Measurements from ENCODE around the gene ARHGEF39.
"Not testable (repeated sequence)": the region's sequence is repeated elsewhere in the genome, so short reads cannot be mapped to it uniquely, and the experiment has no call there.

Gene ARHGEF39

DNA sequence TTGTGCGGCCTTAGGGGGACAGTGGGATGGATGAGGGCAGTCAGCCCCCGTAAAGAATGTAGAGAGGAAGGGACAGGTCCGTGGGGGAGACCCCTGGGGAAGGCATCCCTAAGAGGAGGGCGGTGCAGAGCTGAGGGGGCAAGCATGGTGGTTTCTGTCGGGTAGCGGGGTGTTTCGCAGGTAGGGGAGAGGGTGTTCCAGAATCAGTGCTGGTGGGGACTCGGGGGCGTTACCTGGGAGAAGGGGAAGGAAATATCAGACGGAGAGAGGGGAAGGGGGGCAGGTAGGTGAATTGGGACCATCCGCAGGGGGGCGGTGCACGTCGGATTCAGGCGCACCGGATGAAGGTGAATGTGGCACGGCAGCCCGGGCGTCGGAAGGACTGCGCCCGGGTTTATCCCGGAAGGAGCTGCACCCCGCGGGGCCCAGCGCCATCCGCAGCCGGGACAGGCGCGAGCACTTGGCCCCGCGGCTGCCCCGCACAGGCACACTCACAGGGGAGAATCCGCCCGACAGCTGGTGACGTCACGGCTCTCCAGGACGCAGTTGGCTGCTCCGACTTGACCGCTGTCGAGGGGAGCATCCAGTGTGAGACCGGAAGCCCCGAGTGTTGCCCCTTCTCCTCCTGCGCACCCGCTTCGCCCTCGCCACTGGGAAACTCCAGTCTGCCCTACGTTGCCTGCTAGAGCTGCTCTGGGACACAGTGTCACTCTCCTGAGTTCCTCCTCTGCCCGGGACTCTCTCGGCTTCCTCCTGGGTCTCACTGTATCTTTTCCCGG is 48.1 kb downstream of the ARHGEF39 start:
- FAIRE-seq = no peak

DNA sequence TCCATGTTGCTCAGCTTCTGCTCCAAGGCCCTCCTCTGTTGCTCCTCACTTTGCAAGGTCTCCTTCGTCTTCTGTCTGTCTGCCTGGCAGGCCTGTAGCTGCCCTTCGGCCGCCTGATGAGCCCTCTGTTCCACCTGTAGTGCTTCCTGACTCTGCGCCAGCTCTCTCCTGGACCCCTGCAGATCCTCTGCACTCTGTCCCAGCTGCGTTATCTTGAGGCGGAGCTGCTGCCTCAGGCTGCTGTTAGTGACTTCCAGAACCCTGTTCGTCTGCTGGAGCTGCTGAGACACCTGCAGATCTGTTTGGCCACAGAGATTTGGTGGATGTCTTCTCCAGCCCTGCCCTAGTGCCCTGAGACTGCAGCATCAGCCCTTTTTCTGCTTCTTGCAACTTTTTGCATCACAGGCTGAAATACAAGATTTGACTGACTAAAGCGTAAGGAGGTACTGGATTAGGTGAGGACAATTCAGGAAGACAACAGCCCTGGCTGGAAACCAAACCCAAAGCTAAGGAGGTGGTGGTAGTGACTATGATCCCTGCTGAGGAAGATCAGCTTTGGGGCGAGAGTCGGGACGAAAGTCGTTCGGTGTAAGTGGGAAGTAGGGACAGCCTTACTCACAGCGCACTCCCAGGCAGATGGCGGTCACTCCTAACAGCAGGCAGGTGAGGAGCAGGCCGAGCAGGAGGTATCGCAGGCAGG is 48.9 kb downstream of the ARHGEF39 start:
- FAIRE-seq = no peak

DNA sequence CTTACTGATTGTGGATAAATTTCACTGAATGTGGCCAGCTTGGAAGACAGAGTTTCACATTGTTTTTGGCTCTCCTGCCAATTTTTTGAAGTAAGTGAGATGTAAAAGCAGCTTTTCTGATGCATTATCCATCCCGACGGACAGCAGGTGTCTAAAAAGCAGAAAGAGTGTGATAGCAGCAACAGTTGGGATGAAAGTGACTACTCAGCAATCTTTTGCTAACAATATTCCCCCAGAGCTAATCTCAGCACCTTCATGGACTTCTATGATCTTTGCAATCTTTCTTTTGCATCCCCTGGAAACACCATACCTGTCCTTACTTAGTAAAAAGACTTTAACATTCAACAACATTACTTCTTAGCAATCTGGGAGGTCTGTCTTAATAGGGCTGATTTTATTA is 52.2 kb downstream of the ARHGEF39 start:
- FAIRE-seq = no peak

DNA sequence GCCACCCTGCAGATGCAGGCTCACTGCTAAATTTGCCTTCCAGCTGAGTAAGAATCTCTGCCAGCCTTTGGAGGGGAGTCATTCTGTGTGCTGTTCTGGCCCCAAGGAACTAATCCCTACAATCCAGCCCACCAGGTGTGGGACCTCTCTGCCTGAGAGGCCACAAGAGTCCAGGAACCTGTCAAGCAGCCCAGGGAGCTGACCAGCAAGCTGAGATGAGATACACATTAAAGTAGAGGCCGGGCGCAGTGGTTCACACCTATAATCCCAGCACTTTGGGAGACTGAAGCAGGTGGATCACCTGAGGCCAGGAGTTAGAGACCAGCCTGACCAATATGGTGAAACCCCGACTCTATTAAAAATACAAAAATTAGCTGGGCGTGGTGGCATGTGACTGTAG is 52.9 kb downstream of the ARHGEF39 start:
- FAIRE-seq = not testable (repeated sequence)

DNA sequence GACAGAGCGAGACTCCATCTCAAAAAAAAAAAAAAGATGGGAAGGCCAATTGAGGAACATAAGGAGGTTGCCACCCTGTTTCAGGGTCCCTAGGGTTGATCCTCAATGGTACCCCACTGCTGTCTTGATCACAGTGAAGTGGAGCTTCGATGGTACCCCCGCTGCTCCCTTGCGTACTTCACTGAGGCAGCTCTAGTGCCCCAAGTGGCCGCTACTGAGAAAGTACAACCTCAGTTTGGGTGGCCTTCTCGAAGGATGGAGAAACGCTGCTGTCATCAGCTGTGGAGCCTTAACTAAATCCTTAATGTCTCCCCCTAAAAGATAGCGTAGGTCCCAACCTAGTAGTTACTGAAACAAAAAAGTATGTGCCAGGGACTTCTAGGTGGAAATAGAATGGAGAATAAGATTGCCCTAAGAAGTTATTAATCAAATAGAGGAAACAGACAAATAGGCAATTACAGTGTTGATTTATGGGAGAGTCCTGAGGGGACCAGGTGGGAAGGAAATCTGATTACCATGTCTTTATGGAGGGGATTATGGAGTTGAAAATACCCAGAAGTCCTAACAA is 53.7 kb downstream of the ARHGEF39 start:
- peak; percentile 41 for FAIRE-seq

DNA sequence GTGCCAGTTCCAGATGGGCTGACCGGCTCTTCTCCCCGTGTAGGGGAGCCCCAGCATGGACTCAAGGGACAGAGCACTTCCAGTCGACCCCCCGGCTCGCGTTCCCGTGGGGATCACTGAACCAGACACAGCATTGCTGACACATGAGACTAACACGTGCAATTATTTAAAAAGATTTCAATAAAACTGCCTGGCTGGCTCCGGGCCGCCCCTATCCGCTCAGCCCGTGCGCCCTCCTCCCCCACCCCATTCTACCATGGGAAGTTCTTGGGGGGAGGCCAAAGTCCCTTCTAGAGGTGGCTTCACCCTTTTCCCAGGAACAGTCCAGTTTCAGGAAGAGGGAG is 55.2 kb downstream of the ARHGEF39 start:
- FAIRE-seq = no peak
